HepG2 (cell line): Measurements from ENCODE around the gene ECPAS. TPM values are rescaled to one million over a fixed set of nuclear protein-coding genes. Genes with fewer than 3 reads are reported as not detected.

Source experiments
- HIVEP1 ChIP-seq: sonication (generic); formaldehyde crosslinking; IDR thresholded peaks from 2 replicates; pipeline ENCODE4 v1.4.0; 2020; ENCODE audit warnings: mild to moderate bottlenecking, missing genetic modification reagents
- MTA3 ChIP-seq: sonication (generic); formaldehyde crosslinking; IDR thresholded peaks from 2 replicates; pipeline ENCODE4 v1.4.0; 2020; ENCODE audit warnings: missing genetic modification reagents
- POGZ ChIP-seq: sonication (generic); formaldehyde crosslinking; IDR thresholded peaks from 2 replicates; pipeline ENCODE4 v1.4.0; 2020; ENCODE audit warnings: mild to moderate bottlenecking, missing genetic modification reagents
- POLR2AphosphoS5 ChIP-seq: IDR thresholded peaks from 2 replicates; pipeline ENCODE4 v1.6.1; 2012; ENCODE audit warnings: low read depth, low read length
- RXRB ChIP-seq: IDR thresholded peaks from 2 replicates; pipeline ENCODE4 v1.6.1; 2016; ENCODE audit warnings: borderline replicate concordance, missing genetic modification reagents, missing compliant biosample characterization
- ZBTB3 ChIP-seq: sonication (generic); formaldehyde crosslinking; IDR thresholded peaks from 2 replicates; pipeline ENCODE4 v1.4.0; 2020; ENCODE audit warnings: low read depth, mild to moderate bottlenecking, moderate library complexity, missing genetic modification reagents, borderline replicate concordance
- ZNF768 ChIP-seq: sonication (generic); formaldehyde crosslinking; IDR thresholded peaks from 2 replicates; pipeline ENCODE4 v1.4.0; 2020; ENCODE audit warnings: missing genetic modification reagents
- polyA plus RNA-seq, 8 experiments: library from polyadenylated mRNA; depleted of rRNA in 3 of 8; stranded (reverse) in 7 of 8; unstranded in 1 of 8; fragments of >200 nt; fragmentation: Illumina TruSeq in 4 of 8; extraction: Trizol in 4 of 8; gene quantifications; 2 replicates each; pipeline versions ENCODE4 v1.2.1 to v1.2.3, GENCODE V29; 2011 to 2016; ENCODE audit warnings: low read depth in 4 of 8, missing spikeins in 1 of 8, mixed read lengths in 1 of 8; ENCODE audit not compliant: insufficient read depth in 1 of 8
- total RNA-seq, 5 experiments: library from RNA; depleted of rRNA; stranded (reverse); fragments of >200 nt; fragmentation: Illumina TruSeq; extraction: Trizol; gene quantifications; 2 replicates each; pipeline ENCODE4 v1.2.3, GENCODE V29; 2016; ENCODE audit warnings: low read depth in 1 of 5
- TF ChIP-seq, protein P1 (sequence below): sonication (generic); formaldehyde crosslinking; conservative IDR thresholded peaks from 2 replicates; pipeline ENCODE4 v1.4.0; 2020; ENCODE audit warnings: missing genetic modification reagents
- TF ChIP-seq, protein P2 (sequence below): sonication (generic); formaldehyde crosslinking; IDR thresholded peaks from 2 replicates; pipeline ENCODE4 v1.4.0; 2020; ENCODE audit warnings: low read depth, mild to moderate bottlenecking, missing genetic modification reagents
- TF ChIP-seq, protein P3 (sequence below): sonication (generic); formaldehyde crosslinking; IDR thresholded peaks from 2 replicates; pipeline ENCODE4 v1.8.0; 2022; ENCODE audit warnings: missing genetic modification reagents, mild to moderate bottlenecking, borderline replicate concordance
- TF ChIP-seq, protein P4 (sequence below): IDR thresholded peaks from 2 replicates; pipeline ENCODE4 v1.4.0; 2020; ENCODE audit warnings: mild to moderate bottlenecking, missing genetic modification reagents
- TF ChIP-seq, protein P5 (sequence below): IDR thresholded peaks from 2 replicates; pipeline ENCODE4 v1.6.1; 2012; ENCODE audit warnings: inconsistent platforms
- TF ChIP-seq, protein P6 (sequence below): sonication (generic); formaldehyde crosslinking; IDR thresholded peaks from 2 replicates; pipeline ENCODE4 v1.4.0; 2020; ENCODE audit warnings: mild to moderate bottlenecking, missing genetic modification reagents

The ECPAS gene
- total and polyA plus RNA-seq, 2 of the 13 experiments (the other 11 are each of a cell fraction or from before 2014, with no cell fraction given), result 35.3 to 58.0 TPM

DNA sequence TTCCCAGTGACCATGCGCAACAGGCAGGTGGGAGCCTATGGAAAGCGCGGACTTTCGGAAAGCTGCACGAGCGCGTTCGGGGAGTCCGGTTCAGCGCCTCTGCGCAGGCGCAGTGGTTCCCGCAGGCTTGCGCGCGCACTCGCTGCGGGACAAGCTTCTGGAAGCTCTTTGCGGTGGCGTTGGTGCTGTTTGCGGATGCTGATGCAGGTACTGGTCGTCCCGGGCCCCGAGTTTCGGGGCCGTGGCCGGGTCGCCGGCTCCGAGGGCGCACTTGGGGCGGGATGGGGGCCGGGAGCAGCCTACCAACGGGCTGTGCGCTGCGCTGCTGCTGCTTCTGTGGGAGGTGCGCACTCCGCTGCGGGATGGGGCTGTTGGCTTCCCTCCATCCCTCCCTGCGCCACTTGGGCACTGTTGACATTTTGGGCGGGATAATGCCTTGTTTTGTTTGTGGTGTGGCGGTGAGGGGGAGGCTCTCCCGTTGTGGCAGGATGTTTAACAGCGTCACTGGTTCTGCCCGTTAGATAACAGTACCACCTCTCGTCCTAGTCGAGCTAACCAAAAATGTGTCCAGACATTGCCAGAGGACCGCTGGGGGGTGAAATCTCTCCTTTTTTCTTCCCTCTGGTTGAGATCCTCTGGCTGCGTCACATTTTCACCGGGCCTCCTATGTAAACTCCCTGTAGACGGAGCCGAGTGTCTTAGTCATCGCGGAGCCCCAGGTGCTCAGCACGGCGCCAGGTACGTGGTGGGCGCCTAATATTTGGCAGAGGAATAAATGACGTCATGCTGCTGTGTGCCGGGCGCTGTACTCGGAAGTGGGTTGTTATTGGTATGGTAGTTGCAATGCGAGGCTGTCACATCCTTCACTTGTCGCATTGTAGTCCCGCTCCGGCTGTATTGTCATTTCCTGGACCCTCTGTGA is 41.1 kb upstream of the ECPAS start, which contains the start of gene ZNF483 (continued):
- TF ChIP-seq HIVEP1 (CRISPR knock-in tag) (peak; percentile 68), MTA3 (no peak), ZNF768 (CRISPR knock-in tag) (peak; percentile 37; the same call in 1 of the 2 replicates), ZBTB3 (CRISPR knock-in tag) (no peak), POLR2AphosphoS5 (peak; percentile 58; the same call in 1 of the 2 replicates), RXRB (CRISPR knock-in tag) (peak; percentile 31; the same call in 1 of the 2 replicates), POGZ (CRISPR knock-in tag) (peak; percentile 62)
- TF ChIP-seq, protein P1, sequence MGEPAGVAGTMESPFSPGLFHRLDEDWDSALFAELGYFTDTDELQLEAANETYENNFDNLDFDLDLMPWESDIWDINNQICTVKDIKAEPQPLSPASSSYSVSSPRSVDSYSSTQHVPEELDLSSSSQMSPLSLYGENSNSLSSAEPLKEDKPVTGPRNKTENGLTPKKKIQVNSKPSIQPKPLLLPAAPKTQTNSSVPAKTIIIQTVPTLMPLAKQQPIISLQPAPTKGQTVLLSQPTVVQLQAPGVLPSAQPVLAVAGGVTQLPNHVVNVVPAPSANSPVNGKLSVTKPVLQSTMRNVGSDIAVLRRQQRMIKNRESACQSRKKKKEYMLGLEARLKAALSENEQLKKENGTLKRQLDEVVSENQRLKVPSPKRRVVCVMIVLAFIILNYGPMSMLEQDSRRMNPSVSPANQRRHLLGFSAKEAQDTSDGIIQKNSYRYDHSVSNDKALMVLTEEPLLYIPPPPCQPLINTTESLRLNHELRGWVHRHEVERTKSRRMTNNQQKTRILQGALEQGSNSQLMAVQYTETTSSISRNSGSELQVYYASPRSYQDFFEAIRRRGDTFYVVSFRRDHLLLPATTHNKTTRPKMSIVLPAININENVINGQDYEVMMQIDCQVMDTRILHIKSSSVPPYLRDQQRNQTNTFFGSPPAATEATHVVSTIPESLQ (CRISPR knock-in tag), result no peak
- TF ChIP-seq, protein P2, sequence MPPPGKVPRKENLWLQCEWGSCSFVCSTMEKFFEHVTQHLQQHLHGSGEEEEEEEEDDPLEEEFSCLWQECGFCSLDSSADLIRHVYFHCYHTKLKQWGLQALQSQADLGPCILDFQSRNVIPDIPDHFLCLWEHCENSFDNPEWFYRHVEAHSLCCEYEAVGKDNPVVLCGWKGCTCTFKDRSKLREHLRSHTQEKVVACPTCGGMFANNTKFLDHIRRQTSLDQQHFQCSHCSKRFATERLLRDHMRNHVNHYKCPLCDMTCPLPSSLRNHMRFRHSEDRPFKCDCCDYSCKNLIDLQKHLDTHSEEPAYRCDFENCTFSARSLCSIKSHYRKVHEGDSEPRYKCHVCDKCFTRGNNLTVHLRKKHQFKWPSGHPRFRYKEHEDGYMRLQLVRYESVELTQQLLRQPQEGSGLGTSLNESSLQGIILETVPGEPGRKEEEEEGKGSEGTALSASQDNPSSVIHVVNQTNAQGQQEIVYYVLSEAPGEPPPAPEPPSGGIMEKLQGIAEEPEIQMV (CRISPR knock-in tag), result 0 out of 2 replicates have a peak, but pooled peaks have one; percentile 20
- TF ChIP-seq, protein P3, sequence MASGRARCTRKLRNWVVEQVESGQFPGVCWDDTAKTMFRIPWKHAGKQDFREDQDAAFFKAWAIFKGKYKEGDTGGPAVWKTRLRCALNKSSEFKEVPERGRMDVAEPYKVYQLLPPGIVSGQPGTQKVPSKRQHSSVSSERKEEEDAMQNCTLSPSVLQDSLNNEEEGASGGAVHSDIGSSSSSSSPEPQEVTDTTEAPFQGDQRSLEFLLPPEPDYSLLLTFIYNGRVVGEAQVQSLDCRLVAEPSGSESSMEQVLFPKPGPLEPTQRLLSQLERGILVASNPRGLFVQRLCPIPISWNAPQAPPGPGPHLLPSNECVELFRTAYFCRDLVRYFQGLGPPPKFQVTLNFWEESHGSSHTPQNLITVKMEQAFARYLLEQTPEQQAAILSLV (CRISPR knock-in tag), result peak; percentile 56; the same call in 1 of the 2 replicates
- TF ChIP-seq, protein P4, sequence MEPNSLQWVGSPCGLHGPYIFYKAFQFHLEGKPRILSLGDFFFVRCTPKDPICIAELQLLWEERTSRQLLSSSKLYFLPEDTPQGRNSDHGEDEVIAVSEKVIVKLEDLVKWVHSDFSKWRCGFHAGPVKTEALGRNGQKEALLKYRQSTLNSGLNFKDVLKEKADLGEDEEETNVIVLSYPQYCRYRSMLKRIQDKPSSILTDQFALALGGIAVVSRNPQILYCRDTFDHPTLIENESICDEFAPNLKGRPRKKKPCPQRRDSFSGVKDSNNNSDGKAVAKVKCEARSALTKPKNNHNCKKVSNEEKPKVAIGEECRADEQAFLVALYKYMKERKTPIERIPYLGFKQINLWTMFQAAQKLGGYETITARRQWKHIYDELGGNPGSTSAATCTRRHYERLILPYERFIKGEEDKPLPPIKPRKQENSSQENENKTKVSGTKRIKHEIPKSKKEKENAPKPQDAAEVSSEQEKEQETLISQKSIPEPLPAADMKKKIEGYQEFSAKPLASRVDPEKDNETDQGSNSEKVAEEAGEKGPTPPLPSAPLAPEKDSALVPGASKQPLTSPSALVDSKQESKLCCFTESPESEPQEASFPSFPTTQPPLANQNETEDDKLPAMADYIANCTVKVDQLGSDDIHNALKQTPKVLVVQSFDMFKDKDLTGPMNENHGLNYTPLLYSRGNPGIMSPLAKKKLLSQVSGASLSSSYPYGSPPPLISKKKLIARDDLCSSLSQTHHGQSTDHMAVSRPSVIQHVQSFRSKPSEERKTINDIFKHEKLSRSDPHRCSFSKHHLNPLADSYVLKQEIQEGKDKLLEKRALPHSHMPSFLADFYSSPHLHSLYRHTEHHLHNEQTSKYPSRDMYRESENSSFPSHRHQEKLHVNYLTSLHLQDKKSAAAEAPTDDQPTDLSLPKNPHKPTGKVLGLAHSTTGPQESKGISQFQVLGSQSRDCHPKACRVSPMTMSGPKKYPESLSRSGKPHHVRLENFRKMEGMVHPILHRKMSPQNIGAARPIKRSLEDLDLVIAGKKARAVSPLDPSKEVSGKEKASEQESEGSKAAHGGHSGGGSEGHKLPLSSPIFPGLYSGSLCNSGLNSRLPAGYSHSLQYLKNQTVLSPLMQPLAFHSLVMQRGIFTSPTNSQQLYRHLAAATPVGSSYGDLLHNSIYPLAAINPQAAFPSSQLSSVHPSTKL, result 0 out of 2 replicates have a peak, but pooled peaks have one; percentile 25
- TF ChIP-seq, protein P5, sequence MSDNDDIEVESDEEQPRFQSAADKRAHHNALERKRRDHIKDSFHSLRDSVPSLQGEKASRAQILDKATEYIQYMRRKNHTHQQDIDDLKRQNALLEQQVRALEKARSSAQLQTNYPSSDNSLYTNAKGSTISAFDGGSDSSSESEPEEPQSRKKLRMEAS, result peak; percentile 87
- TF ChIP-seq, protein P6, sequence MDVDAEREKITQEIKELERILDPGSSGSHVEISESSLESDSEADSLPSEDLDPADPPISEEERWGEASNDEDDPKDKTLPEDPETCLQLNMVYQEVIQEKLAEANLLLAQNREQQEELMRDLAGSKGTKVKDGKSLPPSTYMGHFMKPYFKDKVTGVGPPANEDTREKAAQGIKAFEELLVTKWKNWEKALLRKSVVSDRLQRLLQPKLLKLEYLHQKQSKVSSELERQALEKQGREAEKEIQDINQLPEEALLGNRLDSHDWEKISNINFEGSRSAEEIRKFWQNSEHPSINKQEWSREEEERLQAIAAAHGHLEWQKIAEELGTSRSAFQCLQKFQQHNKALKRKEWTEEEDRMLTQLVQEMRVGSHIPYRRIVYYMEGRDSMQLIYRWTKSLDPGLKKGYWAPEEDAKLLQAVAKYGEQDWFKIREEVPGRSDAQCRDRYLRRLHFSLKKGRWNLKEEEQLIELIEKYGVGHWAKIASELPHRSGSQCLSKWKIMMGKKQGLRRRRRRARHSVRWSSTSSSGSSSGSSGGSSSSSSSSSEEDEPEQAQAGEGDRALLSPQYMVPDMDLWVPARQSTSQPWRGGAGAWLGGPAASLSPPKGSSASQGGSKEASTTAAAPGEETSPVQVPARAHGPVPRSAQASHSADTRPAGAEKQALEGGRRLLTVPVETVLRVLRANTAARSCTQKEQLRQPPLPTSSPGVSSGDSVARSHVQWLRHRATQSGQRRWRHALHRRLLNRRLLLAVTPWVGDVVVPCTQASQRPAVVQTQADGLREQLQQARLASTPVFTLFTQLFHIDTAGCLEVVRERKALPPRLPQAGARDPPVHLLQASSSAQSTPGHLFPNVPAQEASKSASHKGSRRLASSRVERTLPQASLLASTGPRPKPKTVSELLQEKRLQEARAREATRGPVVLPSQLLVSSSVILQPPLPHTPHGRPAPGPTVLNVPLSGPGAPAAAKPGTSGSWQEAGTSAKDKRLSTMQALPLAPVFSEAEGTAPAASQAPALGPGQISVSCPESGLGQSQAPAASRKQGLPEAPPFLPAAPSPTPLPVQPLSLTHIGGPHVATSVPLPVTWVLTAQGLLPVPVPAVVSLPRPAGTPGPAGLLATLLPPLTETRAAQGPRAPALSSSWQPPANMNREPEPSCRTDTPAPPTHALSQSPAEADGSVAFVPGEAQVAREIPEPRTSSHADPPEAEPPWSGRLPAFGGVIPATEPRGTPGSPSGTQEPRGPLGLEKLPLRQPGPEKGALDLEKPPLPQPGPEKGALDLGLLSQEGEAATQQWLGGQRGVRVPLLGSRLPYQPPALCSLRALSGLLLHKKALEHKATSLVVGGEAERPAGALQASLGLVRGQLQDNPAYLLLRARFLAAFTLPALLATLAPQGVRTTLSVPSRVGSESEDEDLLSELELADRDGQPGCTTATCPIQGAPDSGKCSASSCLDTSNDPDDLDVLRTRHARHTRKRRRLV, result peak; percentile 70; the same call in 1 of the 2 replicates
